ENCODE results near the gene DARS1.

Gene DARS1

DNA sequence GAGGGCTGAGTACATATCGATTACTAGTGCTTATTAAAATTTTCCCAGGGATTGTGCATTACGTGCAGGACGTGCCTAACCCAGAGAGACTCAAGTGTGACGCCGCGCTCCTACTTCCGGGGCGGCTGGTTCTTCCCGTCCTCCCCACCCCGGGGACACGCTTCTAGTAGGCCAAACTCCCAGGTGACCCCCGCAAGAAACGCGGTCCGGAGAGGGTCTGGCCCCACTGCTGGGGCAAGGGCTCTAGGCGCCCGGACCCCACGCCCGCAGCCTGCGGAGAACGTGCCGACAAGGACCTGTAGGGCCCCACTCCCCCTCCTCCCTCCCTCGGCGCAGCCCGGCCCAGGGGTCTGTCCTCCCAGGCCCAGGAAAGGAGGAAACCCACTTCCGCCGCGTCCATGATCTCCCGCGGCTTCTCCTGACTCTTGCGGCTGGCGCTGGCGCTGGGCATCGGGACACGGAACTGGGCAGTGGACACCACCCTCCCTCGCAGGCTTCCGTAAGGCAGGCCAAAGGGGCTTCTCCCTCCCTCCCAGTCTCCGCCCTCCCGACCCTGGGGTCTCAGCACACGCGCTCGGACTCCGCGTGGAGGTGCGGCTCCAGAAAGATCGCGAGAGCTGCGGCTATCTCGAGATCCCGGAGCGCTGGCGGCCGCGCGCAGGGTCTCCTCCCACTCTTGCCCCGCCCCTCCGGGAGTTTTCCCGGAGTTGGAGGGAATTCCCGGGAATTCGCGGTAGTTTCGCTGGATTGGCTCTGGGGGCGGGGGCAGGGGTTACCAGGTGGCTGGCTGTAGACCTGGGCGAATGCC is at the start of gene DARS1:
TSS of gene DARS1 (minus strand) at position 609 of the 808 bp plus-strand sequence. CDS start at position 451, 158 bp downstream.
- TF ChIP-seq TCF4 (CRISPR knock-in tag; IDR thresholded peaks at IDR 0.05; ENCODE audit: borderline replicate concordance): peak; percentile 13; the same call in 1 of the 2 replicates
- no peak for TF ChIP-seq ZC3H10 (CRISPR knock-in tag; IDR thresholded peaks at IDR 0.05)
- 0 out of 2 replicates have a peak, but pooled peaks have one; percentile 47 for TF ChIP-seq GLIS3 (CRISPR knock-in tag; IDR thresholded peaks at IDR 0.05)
- peak; percentile 98 for ATAC-seq

DNA sequence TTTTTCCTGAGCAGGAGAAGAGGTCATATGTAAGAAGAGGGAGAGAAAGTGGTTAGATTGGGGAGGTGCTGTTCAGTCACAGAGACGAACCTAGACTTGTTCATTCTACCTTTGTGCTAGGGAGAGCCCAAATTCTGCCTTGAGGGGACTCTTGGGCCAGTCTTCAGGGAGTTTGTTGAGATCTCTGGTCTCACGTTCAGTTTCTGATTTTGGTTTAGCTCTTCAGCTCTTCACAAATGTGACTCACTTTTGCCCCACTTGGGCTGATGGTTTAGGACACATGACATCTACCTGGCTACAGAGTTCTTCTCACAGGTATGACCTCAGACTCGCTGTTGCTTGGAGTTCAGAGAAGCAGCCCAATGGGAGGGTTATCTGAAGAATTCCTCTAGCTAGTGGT is 49.2 kb upstream of the DARS1 start:
- no peak for ATAC-seq
- TF ChIP-seq ZFP3 (CRISPR knock-in tag; IDR thresholded peaks at IDR 0.05) (no peak), ZNF70 (CRISPR knock-in tag; IDR thresholded peaks at IDR 0.05) (no peak), TOX (CRISPR knock-in tag; IDR thresholded peaks at IDR 0.05; ENCODE audit: borderline replicate concordance) (no peak), ZNF8 (CRISPR knock-in tag; IDR thresholded peaks at IDR 0.05) (no peak), RARB (CRISPR knock-in tag; IDR thresholded peaks at IDR 0.05) (no peak), ISL1 (CRISPR knock-in tag; IDR thresholded peaks at IDR 0.05) (no peak), ESRRG (CRISPR knock-in tag; IDR thresholded peaks at IDR 0.05) (no peak), SNAI2 (CRISPR knock-in tag; IDR thresholded peaks at IDR 0.05) (no peak), ARNTL (CRISPR knock-in tag; IDR thresholded peaks at IDR 0.05; ENCODE audit: borderline replicate concordance, low read depth) (no peak), ZC3H10 (CRISPR knock-in tag; IDR thresholded peaks at IDR 0.05) (no peak), OSR1 (CRISPR knock-in tag; IDR thresholded peaks at IDR 0.05) (no peak), ZFP30 (CRISPR knock-in tag; IDR thresholded peaks at IDR 0.05) (no peak), BACH2 (CRISPR knock-in tag; IDR thresholded peaks at IDR 0.05; ENCODE audit: borderline replicate concordance) (no peak), PPARA (CRISPR knock-in tag; IDR thresholded peaks at IDR 0.05; ENCODE audit: borderline replicate concordance) (no peak), GLIS3 (CRISPR knock-in tag; IDR thresholded peaks at IDR 0.05) (no peak), ZNF565 (CRISPR knock-in tag; conservative IDR thresholded peaks at IDR 0.05; ENCODE audit: low read depth) (no peak)
- TF ChIP-seq, protein P1, sequence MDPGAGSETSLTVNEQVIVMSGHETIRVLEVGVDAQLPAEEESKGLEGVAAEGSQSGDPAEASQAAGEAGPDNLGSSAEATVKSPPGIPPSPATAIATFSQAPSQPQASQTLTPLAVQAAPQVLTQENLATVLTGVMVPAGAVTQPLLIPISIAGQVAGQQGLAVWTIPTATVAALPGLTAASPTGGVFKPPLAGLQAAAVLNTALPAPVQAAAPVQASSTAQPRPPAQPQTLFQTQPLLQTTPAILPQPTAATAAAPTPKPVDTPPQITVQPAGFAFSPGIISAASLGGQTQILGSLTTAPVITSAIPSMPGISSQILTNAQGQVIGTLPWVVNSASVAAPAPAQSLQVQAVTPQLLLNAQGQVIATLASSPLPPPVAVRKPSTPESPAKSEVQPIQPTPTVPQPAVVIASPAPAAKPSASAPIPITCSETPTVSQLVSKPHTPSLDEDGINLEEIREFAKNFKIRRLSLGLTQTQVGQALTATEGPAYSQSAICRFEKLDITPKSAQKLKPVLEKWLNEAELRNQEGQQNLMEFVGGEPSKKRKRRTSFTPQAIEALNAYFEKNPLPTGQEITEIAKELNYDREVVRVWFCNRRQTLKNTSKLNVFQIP (CRISPR knock-in tag; IDR thresholded peaks at IDR 0.05; ENCODE audit: borderline replicate concordance, low read depth): no peak
- TF ChIP-seq, protein P2, sequence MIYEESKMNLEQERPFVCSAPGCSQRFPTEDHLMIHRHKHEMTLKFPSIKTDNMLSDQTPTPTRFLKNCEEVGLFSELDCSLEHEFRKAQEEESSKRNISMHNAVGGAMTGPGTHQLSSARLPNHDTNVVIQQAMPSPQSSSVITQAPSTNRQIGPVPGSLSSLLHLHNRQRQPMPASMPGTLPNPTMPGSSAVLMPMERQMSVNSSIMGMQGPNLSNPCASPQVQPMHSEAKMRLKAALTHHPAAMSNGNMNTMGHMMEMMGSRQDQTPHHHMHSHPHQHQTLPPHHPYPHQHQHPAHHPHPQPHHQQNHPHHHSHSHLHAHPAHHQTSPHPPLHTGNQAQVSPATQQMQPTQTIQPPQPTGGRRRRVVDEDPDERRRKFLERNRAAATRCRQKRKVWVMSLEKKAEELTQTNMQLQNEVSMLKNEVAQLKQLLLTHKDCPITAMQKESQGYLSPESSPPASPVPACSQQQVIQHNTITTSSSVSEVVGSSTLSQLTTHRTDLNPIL (CRISPR knock-in tag; IDR thresholded peaks at IDR 0.05; ENCODE audit: low read depth): no peak
- TF ChIP-seq, protein P3, sequence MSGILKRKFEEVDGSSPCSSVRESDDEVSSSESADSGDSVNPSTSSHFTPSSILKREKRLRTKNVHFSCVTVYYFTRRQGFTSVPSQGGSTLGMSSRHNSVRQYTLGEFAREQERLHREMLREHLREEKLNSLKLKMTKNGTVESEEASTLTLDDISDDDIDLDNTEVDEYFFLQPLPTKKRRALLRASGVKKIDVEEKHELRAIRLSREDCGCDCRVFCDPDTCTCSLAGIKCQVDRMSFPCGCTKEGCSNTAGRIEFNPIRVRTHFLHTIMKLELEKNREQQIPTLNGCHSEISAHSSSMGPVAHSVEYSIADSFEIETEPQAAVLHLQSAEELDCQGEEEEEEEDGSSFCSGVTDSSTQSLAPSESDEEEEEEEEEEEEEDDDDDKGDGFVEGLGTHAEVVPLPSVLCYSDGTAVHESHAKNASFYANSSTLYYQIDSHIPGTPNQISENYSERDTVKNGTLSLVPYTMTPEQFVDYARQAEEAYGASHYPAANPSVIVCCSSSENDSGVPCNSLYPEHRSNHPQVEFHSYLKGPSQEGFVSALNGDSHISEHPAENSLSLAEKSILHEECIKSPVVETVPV (CRISPR knock-in tag; IDR thresholded peaks at IDR 0.05): no peak
- TF ChIP-seq, protein P4, sequence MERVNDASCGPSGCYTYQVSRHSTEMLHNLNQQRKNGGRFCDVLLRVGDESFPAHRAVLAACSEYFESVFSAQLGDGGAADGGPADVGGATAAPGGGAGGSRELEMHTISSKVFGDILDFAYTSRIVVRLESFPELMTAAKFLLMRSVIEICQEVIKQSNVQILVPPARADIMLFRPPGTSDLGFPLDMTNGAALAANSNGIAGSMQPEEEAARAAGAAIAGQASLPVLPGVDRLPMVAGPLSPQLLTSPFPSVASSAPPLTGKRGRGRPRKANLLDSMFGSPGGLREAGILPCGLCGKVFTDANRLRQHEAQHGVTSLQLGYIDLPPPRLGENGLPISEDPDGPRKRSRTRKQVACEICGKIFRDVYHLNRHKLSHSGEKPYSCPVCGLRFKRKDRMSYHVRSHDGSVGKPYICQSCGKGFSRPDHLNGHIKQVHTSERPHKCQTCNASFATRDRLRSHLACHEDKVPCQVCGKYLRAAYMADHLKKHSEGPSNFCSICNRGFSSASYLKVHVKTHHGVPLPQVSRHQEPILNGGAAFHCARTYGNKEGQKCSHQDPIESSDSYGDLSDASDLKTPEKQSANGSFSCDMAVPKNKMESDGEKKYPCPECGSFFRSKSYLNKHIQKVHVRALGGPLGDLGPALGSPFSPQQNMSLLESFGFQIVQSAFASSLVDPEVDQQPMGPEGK (CRISPR knock-in tag; IDR thresholded peaks at IDR 0.05; ENCODE audit: borderline replicate concordance): no peak

DNA sequence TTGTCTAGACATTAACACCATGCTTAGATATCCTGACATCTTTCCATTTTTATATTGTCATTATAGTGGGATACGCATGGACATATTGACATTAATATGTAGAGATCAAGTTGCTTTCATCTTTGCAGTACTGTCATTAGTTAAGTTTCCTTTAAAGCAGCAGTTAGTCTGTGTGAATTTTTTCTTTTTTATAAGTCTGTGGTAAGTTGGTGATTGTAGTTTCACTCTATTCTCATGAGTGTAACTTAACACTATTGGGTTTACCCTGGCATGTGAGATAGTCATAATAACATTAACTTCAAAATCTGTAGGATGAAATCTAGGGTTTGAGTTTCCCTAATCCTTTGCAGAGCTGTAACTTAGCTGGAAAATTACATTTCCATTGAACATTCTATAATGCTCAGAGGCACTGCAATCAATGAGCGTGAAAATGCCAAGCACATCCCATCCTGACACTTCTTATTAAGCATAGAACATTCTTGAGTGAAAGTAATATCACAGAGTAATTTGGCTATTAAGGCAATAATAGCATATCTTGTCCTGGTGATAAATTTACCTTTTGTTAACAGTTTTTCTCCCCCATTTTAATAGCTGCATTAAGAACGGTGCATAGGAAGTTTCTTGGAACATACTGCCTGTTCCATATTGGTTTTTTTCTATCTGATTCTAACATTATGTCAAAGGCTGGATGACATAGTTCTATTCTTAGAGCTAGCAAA is 47.5 kb upstream of the DARS1 start:
- TF ChIP-seq ZFP3 (CRISPR knock-in tag; IDR thresholded peaks at IDR 0.05): no peak
- no peak for ATAC-seq

DNA sequence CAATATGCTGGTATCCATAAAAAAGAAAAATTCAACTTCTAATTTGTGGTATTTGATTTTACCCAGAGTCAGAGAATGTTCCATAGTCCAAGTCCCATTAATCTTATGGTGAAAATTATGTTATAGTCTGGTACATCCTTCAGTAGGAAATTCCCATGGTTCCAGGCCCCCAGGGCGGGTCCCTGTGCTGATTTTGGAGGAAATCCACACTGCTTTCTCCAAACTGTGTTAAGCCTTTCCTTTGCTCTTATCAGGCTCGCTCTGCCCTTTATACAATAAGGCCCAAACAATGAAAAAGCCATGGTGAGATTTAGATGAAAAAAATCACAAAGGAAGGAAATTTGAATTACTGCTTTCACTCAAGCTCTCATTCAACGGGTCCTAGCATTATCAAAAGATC is 46.8 kb upstream of the DARS1 start:
- TF ChIP-seq ZNF565 (CRISPR knock-in tag; conservative IDR thresholded peaks at IDR 0.05; ENCODE audit: low read depth) (no peak), ZNF70 (CRISPR knock-in tag; IDR thresholded peaks at IDR 0.05) (no peak)
- no peak for ATAC-seq
